ENCODE measurements around the gene PALLD.

PALLD gene

GRCh38 chr4:168713253-168713652 is 216.4 kb downstream of the PALLD start:
- no peak for DNase-seq
- H3K9me3 ChIP-seq (replicated peaks; ENCODE audit: insufficient read depth, low read length) = no peaks in the 10 kb centered on the region
- H3K36me3 ChIP-seq (replicated peaks; ENCODE audit: insufficient read depth, low read length) = no peaks in the 10 kb centered on the region
- no peaks in the 10 kb centered on the region for H3K79me2 ChIP-seq (ENCODE audit: low read length)
- H3K27me3 ChIP-seq (replicated peaks; ENCODE audit: insufficient read depth, low read length) = no peaks in the 10 kb centered on the region
- H2AFZ ChIP-seq (ENCODE audit: low read length) = no peak overlapping the region
- no peak overlapping the region for H3K4me2 ChIP-seq (ENCODE audit: low read depth, low read length)
- no peaks in the 10 kb centered on the region for H3F3A ChIP-seq (ENCODE audit: insufficient read depth, low read length)
- no peak overlapping the region for H3K27ac ChIP-seq (ENCODE audit: low read length)
- no peak overlapping the region for H3K4me3 ChIP-seq (ENCODE audit: low read length)
- no peaks in the 10 kb centered on the region for H3K9me2 ChIP-seq (replicated peaks; ENCODE audit: insufficient read depth, low read length)
- H3K9ac ChIP-seq (ENCODE audit: low read length) = no peak overlapping the region
- no peaks in the 10 kb centered on the region for H4K20me1 ChIP-seq (ENCODE audit: insufficient read depth, low read length)
- no peak for TF ChIP-seq EZH2 (optimal IDR thresholded peaks at IDR 0.05; ENCODE audit: low read depth, low read length)
- no peak for TF ChIP-seq CTCF (IDR thresholded peaks at IDR 0.05; ENCODE audit: low read length)
- no peak for TF ChIP-seq EZH2phosphoT487 (IDR thresholded peaks at IDR 0.05; ENCODE audit: low read length)
- no peaks in the 10 kb centered on the region for H3K4me1 ChIP-seq (ENCODE audit: low read length)

GRCh38 chr4:168715896-168716295 is 219.0 kb downstream of the PALLD start:
- Histone ChIP-seq H4K20me1 (ENCODE audit: insufficient read depth, low read length) (no peaks in the 10 kb centered on the region), H3K4me3 (ENCODE audit: low read length) (no peak overlapping the region), H3K9me2 (replicated peaks; ENCODE audit: insufficient read depth, low read length) (no peaks in the 10 kb centered on the region), H3K27ac (ENCODE audit: low read length) (no peak overlapping the region), H2AFZ (ENCODE audit: low read length) (no peak overlapping the region), H3K36me3 (replicated peaks; ENCODE audit: insufficient read depth, low read length) (no peaks in the 10 kb centered on the region), H3K4me2 (ENCODE audit: low read depth, low read length) (no peak overlapping the region), H3F3A (ENCODE audit: insufficient read depth, low read length) (no peaks in the 10 kb centered on the region), H3K27me3 (replicated peaks; ENCODE audit: insufficient read depth, low read length) (no peaks in the 10 kb centered on the region), H3K4me1 (ENCODE audit: low read length) (no peaks in the 10 kb centered on the region), H3K79me2 (ENCODE audit: low read length) (no peaks in the 10 kb centered on the region), H3K9ac (ENCODE audit: low read length) (no peak overlapping the region), H3K9me3 (replicated peaks; ENCODE audit: insufficient read depth, low read length) (no peaks in the 10 kb centered on the region)
- DNase-seq = no peak
- no peak for TF ChIP-seq EZH2 (optimal IDR thresholded peaks at IDR 0.05; ENCODE audit: low read depth, low read length)
- TF ChIP-seq EZH2phosphoT487 (IDR thresholded peaks at IDR 0.05; ENCODE audit: low read length) = no peak
- TF ChIP-seq CTCF (IDR thresholded peaks at IDR 0.05; ENCODE audit: low read length) = no peak

GRCh38 chr4:168716406-168717129 is 219.7 kb downstream of the PALLD start:
- no peaks in the 10 kb centered on the region for H3K79me2 ChIP-seq (ENCODE audit: low read length)
- H3K36me3 ChIP-seq (replicated peaks; ENCODE audit: insufficient read depth, low read length) = no peaks in the 10 kb centered on the region
- TF ChIP-seq EZH2phosphoT487 (IDR thresholded peaks at IDR 0.05; ENCODE audit: low read length) = no peak
- no peak for TF ChIP-seq EZH2 (optimal IDR thresholded peaks at IDR 0.05; ENCODE audit: low read depth, low read length)
- H3K9me2 ChIP-seq (replicated peaks; ENCODE audit: insufficient read depth, low read length) = no peaks in the 10 kb centered on the region
- no peak for DNase-seq
- no peaks in the 10 kb centered on the region for H3K9me3 ChIP-seq (replicated peaks; ENCODE audit: insufficient read depth, low read length)
- H3K27ac ChIP-seq (ENCODE audit: low read length) = no peak overlapping the region
- H3K27me3 ChIP-seq (replicated peaks; ENCODE audit: insufficient read depth, low read length) = no peaks in the 10 kb centered on the region
- no peak overlapping the region for H3K9ac ChIP-seq (ENCODE audit: low read length)
- no peaks in the 10 kb centered on the region for H4K20me1 ChIP-seq (ENCODE audit: insufficient read depth, low read length)
- no peaks in the 10 kb centered on the region for H3F3A ChIP-seq (ENCODE audit: insufficient read depth, low read length)
- no peak overlapping the region for H3K4me3 ChIP-seq (ENCODE audit: low read length)
- no peak overlapping the region for H3K4me2 ChIP-seq (ENCODE audit: low read depth, low read length)
- H2AFZ ChIP-seq (ENCODE audit: low read length) = no peak overlapping the region
- no peaks in the 10 kb centered on the region for H3K4me1 ChIP-seq (ENCODE audit: low read length)

GRCh38 chr4:168717847-168718246 is 221.0 kb downstream of the PALLD start:
- no peaks in the 10 kb centered on the region for H3K36me3 ChIP-seq (replicated peaks; ENCODE audit: insufficient read depth, low read length)
- H3K4me3 ChIP-seq (ENCODE audit: low read length) = no peak overlapping the region
- TF ChIP-seq EZH2phosphoT487 (IDR thresholded peaks at IDR 0.05; ENCODE audit: low read length) = no peak
- no peak for TF ChIP-seq EZH2 (optimal IDR thresholded peaks at IDR 0.05; ENCODE audit: low read depth, low read length)
- no peak for TF ChIP-seq CTCF (IDR thresholded peaks at IDR 0.05; ENCODE audit: low read length)
- no peak overlapping the region for H2AFZ ChIP-seq (ENCODE audit: low read length)
- H3K4me2 ChIP-seq (ENCODE audit: low read depth, low read length) = no peak overlapping the region
- no peaks in the 10 kb centered on the region for H3K27me3 ChIP-seq (replicated peaks; ENCODE audit: insufficient read depth, low read length)
- DNase-seq = no peak
- no peaks in the 10 kb centered on the region for H3K79me2 ChIP-seq (ENCODE audit: low read length)
- no peak overlapping the region for H3K27ac ChIP-seq (ENCODE audit: low read length)
- H3F3A ChIP-seq (ENCODE audit: insufficient read depth, low read length) = no peaks in the 10 kb centered on the region
- H3K9ac ChIP-seq (ENCODE audit: low read length) = no peak overlapping the region
- no peaks in the 10 kb centered on the region for H4K20me1 ChIP-seq (ENCODE audit: insufficient read depth, low read length)
- no peaks in the 10 kb centered on the region for H3K9me2 ChIP-seq (replicated peaks; ENCODE audit: insufficient read depth, low read length)
- no peaks in the 10 kb centered on the region for H3K9me3 ChIP-seq (replicated peaks; ENCODE audit: insufficient read depth, low read length)
- no peaks in the 10 kb centered on the region for H3K4me1 ChIP-seq (ENCODE audit: low read length)
